HuH-7 (cell line): Measurements from ENCODE around the gene SGTA.

Experiments
- DNase-seq: peaks from one replicate; pipeline ENCODE4 v3.0.0; 2011; ENCODE audit warnings: low spot score

SGTA gene

DNA sequence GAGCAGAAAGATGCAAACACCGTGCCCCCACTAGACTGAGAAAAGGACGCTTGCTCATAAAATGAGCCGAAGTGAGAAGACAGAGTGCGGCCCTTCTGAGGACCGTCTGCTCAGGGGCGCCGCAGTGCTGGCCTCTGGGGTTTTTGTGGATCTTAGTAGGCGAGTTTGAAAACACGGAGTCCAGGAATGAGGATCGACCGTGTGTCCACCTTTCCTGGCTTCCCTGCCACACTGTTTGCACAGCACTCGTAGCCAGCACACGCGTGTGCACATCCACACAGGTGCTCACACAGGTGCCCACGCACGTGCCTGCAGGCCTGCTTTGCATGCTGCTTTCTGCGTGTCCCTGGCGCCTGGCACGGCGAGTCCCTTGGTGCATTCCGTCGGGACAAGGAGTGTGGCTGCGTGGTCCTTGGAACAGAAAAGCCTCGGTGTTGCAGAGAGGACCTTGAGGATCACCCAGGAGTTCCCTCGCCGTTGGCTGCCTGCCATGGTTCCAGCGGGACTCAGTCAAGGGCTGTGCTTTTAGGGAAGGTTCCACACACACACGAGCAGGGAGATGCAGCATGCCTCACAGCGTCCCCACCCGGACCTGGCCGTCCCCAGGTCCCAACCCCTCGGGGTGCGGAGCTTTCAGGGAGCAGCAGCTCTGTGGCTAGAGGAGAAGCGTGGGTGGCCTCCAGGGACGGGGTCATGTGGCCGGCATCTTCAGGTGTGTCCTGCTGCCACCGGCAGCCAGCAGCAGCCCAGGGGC, 26.5 kb upstream of the SGTA start:
- no peak for DNase-seq

- DNase-seq, result no peak
Measured at GRCh38 chr19:2808129-2808941, 25.3 kb upstream of the SGTA start.

DNA sequence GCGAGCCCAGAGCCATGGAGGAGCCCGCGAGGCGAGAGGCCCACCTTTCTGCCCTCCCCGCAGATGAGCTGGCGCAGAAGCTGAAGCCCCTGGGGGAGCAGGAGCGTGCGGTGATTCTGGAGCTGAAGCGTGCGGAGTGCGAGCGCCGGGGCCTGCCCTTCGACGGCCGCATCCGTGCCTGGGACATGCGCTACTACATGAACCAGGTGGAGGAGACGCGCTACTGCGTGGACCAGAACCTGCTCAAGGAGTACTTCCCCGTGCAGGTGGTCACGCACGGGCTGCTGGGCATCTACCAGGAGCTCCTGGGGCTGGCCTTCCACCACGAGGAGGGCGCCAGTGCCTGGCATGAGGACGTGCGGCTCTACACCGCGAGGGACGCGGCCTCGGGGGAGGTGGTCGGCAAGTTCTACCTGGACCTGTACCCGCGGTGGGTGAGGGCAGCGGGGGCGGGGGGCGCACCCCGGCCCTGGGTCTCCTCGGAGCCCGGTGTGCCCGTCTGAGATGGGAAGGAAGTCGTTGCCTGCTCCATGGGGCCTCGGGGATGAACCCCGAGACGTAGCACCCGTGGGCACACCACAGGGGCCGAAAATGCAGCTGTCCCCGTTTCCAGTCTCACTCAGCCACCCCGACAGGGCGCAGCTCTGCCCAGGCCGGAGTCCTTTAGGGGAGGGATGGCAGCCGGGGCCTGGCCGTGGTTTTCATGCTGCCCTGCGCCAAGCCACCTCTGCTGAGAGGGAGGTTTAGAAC, 24.5 kb upstream of the SGTA start:
- no peak for DNase-seq

GRCh38 chr19:2806736-2807378, 23.8 kb upstream of the SGTA start:
- DNase-seq, result no peak

- no peak for DNase-seq
Measured at GRCh38 chr19:2805991-2806649, 23.0 kb upstream of the SGTA start.

- no peak for DNase-seq
Measured at GRCh38 chr19:2805261-2805900, 22.3 kb upstream of the SGTA start.

GRCh38 chr19:2804156-2805004, 21.3 kb upstream of the SGTA start:
- no peak for DNase-seq

- DNase-seq, result no peak
Measured at GRCh38 chr19:2803486-2804155, 20.5 kb upstream of the SGTA start.

- no peak for DNase-seq
Measured at GRCh38 chr19:2802826-2803225, 19.8 kb upstream of the SGTA start.

GRCh38 chr19:2800506-2800905, 17.4 kb upstream of the SGTA start:
- DNase-seq, result no peak

- DNase-seq, result no peak
Measured at GRCh38 chr19:2799273-2800020, 16.4 kb upstream of the SGTA start.

GRCh38 chr19:2798733-2799132, 15.7 kb upstream of the SGTA start:
- DNase-seq, result no peak

GRCh38 chr19:2798158-2798685, 15.1 kb upstream of the SGTA start:
- DNase-seq, result no peak

DNA sequence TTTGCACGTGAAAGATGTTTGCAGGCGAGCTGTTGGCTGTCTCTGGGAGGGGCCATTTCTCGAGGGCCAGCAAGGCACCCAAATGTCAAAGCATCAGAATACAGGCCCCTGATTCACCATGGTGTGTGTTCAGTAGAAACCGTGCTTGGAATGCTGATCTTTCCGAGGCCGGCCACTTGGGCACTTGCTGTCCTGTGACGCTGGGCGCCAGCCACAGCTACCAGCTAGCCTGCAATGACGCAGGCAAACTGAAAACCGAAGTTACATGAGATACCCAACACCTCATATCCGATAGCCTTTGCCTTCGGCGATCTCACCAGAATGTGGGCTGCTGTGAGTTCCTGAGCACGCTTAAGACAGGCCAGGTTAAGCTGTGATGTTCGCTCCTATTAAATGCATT, 14.2 kb upstream of the SGTA start:
- DNase-seq, result no peak

- no peak for DNase-seq
Measured at GRCh38 chr19:2796659-2797266, 13.7 kb upstream of the SGTA start.

DNA sequence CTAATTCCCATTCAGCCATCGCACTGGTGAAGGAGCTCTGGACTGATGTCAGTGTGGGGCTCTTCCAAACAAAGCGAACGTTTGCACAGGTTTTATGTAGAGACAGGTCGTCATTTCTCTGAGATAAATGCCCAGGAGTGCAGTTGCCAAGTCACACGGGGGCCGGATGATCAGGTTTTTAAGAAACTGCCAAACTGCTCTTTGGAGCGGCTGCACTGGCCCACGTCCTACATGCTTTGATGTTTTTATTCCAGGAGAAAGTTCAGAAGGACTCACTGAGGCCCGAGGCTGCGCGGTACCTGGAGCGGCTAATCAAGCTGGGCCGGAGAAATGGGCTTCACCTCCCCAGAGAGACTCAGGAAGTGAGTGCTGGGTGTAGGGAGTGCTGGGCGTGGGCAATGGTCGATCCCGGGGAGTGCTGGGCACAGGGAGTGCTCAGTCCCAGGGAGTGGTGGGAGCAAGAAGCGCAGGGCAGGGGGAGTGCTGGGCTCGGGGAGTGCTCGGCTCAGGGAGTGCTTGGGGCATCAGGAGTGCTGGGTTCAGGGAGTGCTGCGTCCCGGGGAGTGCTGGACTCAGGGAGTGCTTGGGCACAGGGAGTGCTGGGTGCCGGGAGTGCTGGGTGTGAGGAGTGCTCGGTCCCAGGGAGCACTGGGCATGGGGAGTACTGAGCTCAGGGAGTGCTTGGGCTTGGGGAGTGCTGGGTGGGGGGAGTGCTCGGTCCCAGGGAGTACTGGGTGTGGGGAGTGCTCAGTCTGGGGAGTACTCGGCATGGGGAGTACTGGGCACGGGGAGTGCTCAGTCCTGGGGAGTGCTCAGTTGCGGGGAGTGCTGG, 13.0 kb upstream of the SGTA start:
- no peak for DNase-seq

- no peak for DNase-seq
Measured at GRCh38 chr19:2793577-2793976, 10.5 kb upstream of the SGTA start.
